Esophagus squamous epithelium (tissue), 5 donors: ENCODE data around the gene TNIK. TPM values are rescaled to one million over a fixed set of nuclear protein-coding genes. Genes with fewer than 3 reads are reported as not detected.

ENCODE experiments used
- DNase-seq: peaks from one replicate; lab custom pipeline; 2025; lab: John Stamatoyannopoulos, UW
- H3K27ac ChIP-seq, 4 donors: fragments of 200-600 bp; sonication (generic); one replicate each; pipeline ENCODE4 v1.5.1; 2016 to 2019; ENCODE audit warnings: mild to moderate bottlenecking in 1 of 4
- H3K27me3 ChIP-seq, 4 donors: fragments of 200-600 bp; sonication (generic); 1 replicate in 3 of 4; 2 replicates in 1 of 4; pipeline versions ENCODE4 v1.5.1 to v1.6.0; 2017 to 2021; ENCODE audit warnings: antibody characterized with exemption in 1 of 4
- H3K36me3 ChIP-seq, 3 donors: fragments of 200-600 bp; sonication (generic); one replicate each; pipeline ENCODE4 v1.5.1; 2016 to 2019
- H3K4me1 ChIP-seq, 3 donors: fragments of 200-600 bp; sonication (generic); one replicate each; pipeline ENCODE4 v1.5.1; 2017 to 2019
- H3K4me3 ChIP-seq, 4 donors: fragments of 200-600 bp; sonication (generic); 1 replicate in 3 of 4; 2 replicates in 1 of 4; pipeline ENCODE4 v1.5.1; 2016 to 2019; ENCODE audit warnings: mild to moderate bottlenecking in 2 of 4, moderate library complexity in 1 of 4
- H3K9me3 ChIP-seq, 3 donors: fragments of 200-600 bp; sonication (generic); one replicate each; pipeline ENCODE4 v1.5.1; 2016 to 2019
- POLR2A ChIP-seq, 4 donors: fragments of 450-650 bp; IDR thresholded peaks; one replicate each; pipeline ENCODE4 v1.6.1; 2017; ENCODE audit warnings: antibody characterized with exemption in 4 of 4, mild to moderate bottlenecking in 4 of 4, moderate library complexity in 3 of 4
- WGBS, 2 donors: methylation state at CpG; one replicate each; pipeline ENCODE4 v1.1.5; 2018; 5-methylcytosine and 5-hydroxymethylcytosine counted together
- intact Hi-C: fragments of 100-400 bp; cut with DNase I; formaldehyde crosslinking; loops from one replicate; pipeline ENCODE4 v1.15.0; 2022
- total RNA-seq, 4 donors: library from RNA; depleted of rRNA; stranded (reverse); fragments of >200 nt; gene quantifications; one replicate each; pipeline ENCODE4 v1.1.0, GENCODE V29; 2016
- TF ChIP-seq, protein P1 (sequence below), 6 experiments: fragments of 450-650 bp in 4 of 6; fragments of 200-600 bp in 2 of 6; sonication (generic) in 2 of 6; IDR thresholded peaks; one replicate each; pipeline ENCODE4 v1.5.1; 2016 to 2019; ENCODE audit warnings: antibody characterized with exemption in 6 of 6, mild to moderate bottlenecking in 4 of 6, moderate library complexity in 4 of 6
- donor health status: DM: yes; HTN: yes; CAD: no.

The TNIK gene
- total RNA-seq, 4 donors from 2014 or later: 2.2 to 11.6 (median 4.7) TPM

DNA sequence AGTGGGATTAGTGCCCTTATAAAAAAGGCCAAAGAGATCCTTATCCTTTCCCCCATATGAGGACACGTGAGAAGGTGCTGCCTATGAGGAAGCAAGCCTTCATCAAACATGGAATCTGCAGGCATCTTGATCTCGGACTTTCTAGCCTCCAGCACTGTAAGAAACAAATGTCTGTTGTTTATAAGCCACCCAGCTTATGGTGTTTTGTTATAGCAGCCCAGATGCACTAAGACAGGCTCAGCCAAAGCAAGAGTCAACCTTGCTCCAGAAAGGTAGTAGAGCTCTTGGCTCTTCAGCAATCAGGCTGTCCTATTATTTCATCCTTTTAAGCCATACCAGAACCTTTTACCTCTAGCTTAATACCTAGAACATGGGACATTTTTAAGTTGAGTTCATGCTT is 12.3 kb upstream of the TNIK start:
- H3K27me3 ChIP-seq: no peaks in the 10 kb centered on the region
- H3K9me3 ChIP-seq: no peaks in the 10 kb centered on the region
- no peaks in the 10 kb centered on the region for H3K4me1 ChIP-seq
- DNase-seq: no peak
- TF ChIP-seq, protein P1, sequence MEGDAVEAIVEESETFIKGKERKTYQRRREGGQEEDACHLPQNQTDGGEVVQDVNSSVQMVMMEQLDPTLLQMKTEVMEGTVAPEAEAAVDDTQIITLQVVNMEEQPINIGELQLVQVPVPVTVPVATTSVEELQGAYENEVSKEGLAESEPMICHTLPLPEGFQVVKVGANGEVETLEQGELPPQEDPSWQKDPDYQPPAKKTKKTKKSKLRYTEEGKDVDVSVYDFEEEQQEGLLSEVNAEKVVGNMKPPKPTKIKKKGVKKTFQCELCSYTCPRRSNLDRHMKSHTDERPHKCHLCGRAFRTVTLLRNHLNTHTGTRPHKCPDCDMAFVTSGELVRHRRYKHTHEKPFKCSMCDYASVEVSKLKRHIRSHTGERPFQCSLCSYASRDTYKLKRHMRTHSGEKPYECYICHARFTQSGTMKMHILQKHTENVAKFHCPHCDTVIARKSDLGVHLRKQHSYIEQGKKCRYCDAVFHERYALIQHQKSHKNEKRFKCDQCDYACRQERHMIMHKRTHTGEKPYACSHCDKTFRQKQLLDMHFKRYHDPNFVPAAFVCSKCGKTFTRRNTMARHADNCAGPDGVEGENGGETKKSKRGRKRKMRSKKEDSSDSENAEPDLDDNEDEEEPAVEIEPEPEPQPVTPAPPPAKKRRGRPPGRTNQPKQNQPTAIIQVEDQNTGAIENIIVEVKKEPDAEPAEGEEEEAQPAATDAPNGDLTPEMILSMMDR (IDR thresholded peaks at IDR 0.05): no peak
- TF ChIP-seq POLR2A (IDR thresholded peaks at IDR 0.05): no peak
- H3K4me3 ChIP-seq: no peak overlapping the region
- 83 to 88% methylated on average over 2 of the region's 2 CpGs for WGBS, 2 donors
- intact Hi-C loops: no loop called here
- no peaks in the 10 kb centered on the region for H3K36me3 ChIP-seq
- H3K27ac ChIP-seq: no peak overlapping the region

DNA sequence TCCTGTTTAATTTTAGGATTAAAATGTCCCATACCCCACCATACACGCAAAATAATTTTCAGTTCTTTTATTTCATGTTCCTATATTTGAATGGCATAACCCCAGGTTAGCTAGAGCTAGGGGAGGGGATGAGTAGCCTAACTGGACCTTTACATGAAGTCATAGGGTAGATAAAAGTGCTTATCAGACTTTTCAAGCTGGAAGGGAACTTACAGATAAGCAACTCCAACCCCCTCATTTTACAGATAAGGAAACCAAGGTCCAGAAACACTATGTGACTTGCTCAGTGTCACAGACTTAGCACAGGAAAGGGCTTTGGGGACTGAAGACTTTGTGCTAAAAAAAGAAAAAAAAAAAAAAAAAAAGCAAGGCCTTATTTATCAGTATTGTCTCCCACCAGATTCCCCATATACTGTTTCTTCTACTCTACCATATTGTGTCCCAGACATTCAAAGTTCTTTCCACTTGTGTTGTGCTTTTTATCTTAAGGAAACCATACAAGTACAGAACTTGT is 10.6 kb upstream of the TNIK start:
- TF ChIP-seq, protein P1 (IDR thresholded peaks at IDR 0.05): no peak
- TF ChIP-seq POLR2A (IDR thresholded peaks at IDR 0.05): no peak
- Histone ChIP-seq H3K27me3 (no peaks in the 10 kb centered on the region), H3K27ac (no peak overlapping the region), H3K4me1 (no peaks in the 10 kb centered on the region), H3K9me3 (no peaks in the 10 kb centered on the region), H3K4me3 (no peak overlapping the region), H3K36me3 (no peaks in the 10 kb centered on the region)
- intact Hi-C loops: no loop called here
- DNase-seq: no peak
- WGBS, 2 donors: 88 to 100% methylated on average over 1 of the region's 1 CpG

DNA sequence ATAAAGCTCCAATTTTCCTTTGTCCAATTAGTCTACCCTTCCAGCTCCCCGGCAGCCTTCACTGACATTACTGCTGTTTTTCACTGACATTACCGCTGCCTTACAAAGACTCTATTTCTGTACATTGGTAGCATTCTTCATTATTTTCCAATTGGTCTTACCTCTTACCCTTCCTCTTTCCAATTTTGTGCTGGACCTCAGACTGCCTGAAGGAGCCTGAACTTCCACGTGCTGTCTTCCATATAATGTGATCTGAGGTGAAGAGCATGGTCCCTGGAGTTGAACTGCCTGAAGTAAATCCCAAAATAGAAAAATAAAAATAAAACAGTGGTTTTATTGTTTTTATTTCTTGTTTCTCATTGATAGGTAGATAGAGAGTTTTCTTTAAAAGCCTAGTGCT is 9.2 kb upstream of the TNIK start:
- Histone ChIP-seq H3K9me3 (no peaks in the 10 kb centered on the region), H3K27me3 (no peaks in the 10 kb centered on the region), H3K36me3 (no peaks in the 10 kb centered on the region), H3K4me3 (no peak overlapping the region), H3K4me1 (no peaks in the 10 kb centered on the region), H3K27ac (no peak overlapping the region)
- intact Hi-C loops: no loop called here
- 91 to 92% methylated on average over 3 of the region's 3 CpGs for WGBS, 2 donors
- TF ChIP-seq POLR2A (IDR thresholded peaks at IDR 0.05): no peak
- TF ChIP-seq, protein P1 (IDR thresholded peaks at IDR 0.05): no peak
- DNase-seq: no peak

DNA sequence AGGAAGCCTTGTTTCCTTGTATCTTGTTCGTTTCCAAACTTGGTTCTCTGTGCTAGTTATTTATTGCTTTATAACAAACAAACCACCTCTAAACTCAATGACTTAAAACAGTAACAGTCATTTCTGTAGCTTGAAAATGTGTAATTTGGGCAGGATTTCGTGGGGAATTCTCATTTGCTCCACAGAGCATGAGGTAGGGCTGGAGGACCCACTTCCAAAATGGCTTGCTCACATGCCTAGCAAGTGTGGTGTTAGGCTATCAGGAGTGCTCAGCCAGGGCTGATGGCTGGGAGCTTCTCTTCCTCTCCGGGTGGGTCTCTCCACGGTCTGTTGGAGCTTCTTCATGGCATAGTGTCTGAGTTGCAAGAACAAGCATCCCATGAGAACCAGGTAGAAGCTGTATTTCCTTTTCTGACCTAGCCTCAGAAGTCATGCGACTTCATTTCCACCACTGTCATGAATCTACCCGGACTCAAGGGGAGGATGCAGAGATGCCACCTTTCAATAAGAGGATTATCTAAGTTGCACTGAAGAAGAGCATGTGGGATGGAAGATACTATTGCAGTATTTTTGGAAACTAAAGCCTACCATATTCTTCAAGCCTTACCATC is 8.2 kb upstream of the TNIK start:
- Histone ChIP-seq H3K9me3 (no peaks in the 10 kb centered on the region), H3K36me3 (no peaks in the 10 kb centered on the region), H3K4me3 (no peak overlapping the region), H3K27ac (no peak overlapping the region), H3K4me1 (no peaks in the 10 kb centered on the region), H3K27me3 (no peaks in the 10 kb centered on the region)
- TF ChIP-seq POLR2A (IDR thresholded peaks at IDR 0.05): no peak
- TF ChIP-seq, protein P1 (IDR thresholded peaks at IDR 0.05): no peak
- no peak for DNase-seq
- 74 to 86% methylated on average over 6 of the region's 6 CpGs for WGBS, 2 donors
- intact Hi-C loops: no loop called here

DNA sequence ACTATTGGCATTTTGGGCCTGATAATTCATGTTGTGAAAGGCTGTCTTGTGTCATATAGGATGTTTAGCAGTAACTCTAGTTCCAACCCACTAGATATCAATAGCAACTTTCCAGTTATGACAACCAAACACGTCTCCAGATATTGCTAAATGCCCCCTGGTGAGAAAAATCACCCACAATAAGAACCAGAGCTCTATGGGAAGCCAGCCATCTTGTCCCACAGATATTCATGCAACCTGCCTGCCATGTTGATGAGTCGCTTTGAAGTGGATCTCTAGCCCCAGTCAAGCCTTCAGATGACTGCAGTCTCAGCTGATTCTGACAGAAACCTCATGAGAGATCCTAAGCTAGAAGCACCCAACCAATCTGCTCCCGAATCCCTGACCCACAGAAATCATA is 5.6 kb upstream of the TNIK start:
- Histone ChIP-seq H3K27me3 (peaks cover 0 to 4% (median 0%) of the 10 kb centered on the region in 4 donors), H3K36me3 (no peaks in the 10 kb centered on the region), H3K27ac (no peak overlapping the region), H3K4me1 (peaks cover 0 to 11% (median 0%) of the 10 kb centered on the region in 3 donors), H3K4me3 (no peak overlapping the region), H3K9me3 (no peaks in the 10 kb centered on the region)
- no peak for TF ChIP-seq POLR2A (IDR thresholded peaks at IDR 0.05)
- TF ChIP-seq, protein P1 (IDR thresholded peaks at IDR 0.05): no peak
- intact Hi-C loops: no loop called here
- DNase-seq: no peak
- 68 to 76% methylated on average over 3 of the region's 3 CpGs for WGBS, 2 donors
